Measurements from ENCODE around the gene SPOUT1.

GRCh38 chr9:128840524-128840923, 10.9 kb upstream of the SPOUT1 start:
- no peak for TF ChIP-seq EZH2 (IDR thresholded peaks at IDR 0.05; ENCODE audit: borderline replicate concordance, low read depth, low read length, severe bottlenecking)
- no peak for TF ChIP-seq CTCF (IDR thresholded peaks at IDR 0.05; ENCODE audit: borderline replicate concordance, extremely low read depth, low read length, poor library complexity, severe bottlenecking)

Data from DND-41 (cell line).